Measurements from ENCODE around the gene TFAP2B.

Gene TFAP2B

DNA sequence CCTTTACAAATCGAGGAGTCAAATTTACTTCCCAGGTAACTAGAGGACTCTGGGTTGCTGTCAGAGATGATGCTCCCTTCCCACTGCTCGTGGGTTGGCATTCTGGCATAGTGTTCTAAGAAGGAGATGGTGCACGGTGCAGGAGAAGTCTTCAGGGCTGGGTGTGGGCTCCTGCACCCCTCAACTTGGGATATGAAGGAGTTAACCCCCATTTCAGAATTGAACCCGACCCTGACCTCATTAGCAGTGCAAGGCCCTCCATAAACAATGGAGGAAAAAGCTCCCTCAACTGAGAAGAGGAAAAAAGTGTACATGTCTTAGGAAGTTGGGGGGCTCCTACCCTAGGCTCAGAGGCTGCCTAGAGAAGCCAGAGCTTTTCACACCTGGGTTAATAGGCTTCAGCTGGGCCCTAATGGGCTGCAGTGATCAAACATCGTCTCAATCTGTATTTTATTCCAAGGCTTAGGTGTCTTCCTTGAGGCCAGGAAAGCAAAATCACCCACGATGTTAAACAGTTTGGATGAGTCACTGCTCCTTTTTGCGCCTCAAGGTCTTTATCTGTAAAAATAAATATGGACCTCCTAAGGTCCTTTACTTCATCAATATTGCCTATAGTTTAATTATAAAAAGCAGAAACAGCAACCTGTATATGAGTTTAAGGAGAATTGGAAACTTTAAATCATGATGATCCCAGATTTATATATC, 29.4 kb downstream of the TFAP2B start:
- Histone ChIP-seq H3K4me3 (ENCODE audit: insufficient read depth, low read length, poor library complexity, severe bottlenecking) (no peak overlapping the region), H3K79me2 (ENCODE audit: insufficient read depth, low read length) (no peaks in the 10 kb centered on the region), H3K9me3 (ENCODE audit: insufficient read depth, low read length) (no peaks in the 10 kb centered on the region), H3K9ac (ENCODE audit: low read length) (no peak overlapping the region), H3K36me3 (ENCODE audit: low read length) (no peaks in the 10 kb centered on the region), H3K4me2 (ENCODE audit: low read depth, low read length, poor library complexity, severe bottlenecking) (no peak overlapping the region), H3F3A (ENCODE audit: insufficient read depth) (no peaks in the 10 kb centered on the region), H2AFZ (ENCODE audit: low read depth, low read length, severe bottlenecking) (no peak overlapping the region), H4K20me1 (ENCODE audit: low read depth, low read length) (no peaks in the 10 kb centered on the region), H3K27ac (ENCODE audit: low read depth, low read length) (no peak overlapping the region), H3K9me2 (replicated peaks; ENCODE audit: insufficient read depth, low read length) (no peaks in the 10 kb centered on the region), H3K27me3 (ENCODE audit: low read length) (no peaks in the 10 kb centered on the region)
- TF ChIP-seq EZH2phosphoT487 (conservative IDR thresholded peaks at IDR 0.05; ENCODE audit: low read length) = no peak
- TF ChIP-seq, protein P1, sequence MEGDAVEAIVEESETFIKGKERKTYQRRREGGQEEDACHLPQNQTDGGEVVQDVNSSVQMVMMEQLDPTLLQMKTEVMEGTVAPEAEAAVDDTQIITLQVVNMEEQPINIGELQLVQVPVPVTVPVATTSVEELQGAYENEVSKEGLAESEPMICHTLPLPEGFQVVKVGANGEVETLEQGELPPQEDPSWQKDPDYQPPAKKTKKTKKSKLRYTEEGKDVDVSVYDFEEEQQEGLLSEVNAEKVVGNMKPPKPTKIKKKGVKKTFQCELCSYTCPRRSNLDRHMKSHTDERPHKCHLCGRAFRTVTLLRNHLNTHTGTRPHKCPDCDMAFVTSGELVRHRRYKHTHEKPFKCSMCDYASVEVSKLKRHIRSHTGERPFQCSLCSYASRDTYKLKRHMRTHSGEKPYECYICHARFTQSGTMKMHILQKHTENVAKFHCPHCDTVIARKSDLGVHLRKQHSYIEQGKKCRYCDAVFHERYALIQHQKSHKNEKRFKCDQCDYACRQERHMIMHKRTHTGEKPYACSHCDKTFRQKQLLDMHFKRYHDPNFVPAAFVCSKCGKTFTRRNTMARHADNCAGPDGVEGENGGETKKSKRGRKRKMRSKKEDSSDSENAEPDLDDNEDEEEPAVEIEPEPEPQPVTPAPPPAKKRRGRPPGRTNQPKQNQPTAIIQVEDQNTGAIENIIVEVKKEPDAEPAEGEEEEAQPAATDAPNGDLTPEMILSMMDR (IDR thresholded peaks at IDR 0.05; ENCODE audit: insufficient read depth, low read length, poor library complexity, severe bottlenecking) = no peak

DNA sequence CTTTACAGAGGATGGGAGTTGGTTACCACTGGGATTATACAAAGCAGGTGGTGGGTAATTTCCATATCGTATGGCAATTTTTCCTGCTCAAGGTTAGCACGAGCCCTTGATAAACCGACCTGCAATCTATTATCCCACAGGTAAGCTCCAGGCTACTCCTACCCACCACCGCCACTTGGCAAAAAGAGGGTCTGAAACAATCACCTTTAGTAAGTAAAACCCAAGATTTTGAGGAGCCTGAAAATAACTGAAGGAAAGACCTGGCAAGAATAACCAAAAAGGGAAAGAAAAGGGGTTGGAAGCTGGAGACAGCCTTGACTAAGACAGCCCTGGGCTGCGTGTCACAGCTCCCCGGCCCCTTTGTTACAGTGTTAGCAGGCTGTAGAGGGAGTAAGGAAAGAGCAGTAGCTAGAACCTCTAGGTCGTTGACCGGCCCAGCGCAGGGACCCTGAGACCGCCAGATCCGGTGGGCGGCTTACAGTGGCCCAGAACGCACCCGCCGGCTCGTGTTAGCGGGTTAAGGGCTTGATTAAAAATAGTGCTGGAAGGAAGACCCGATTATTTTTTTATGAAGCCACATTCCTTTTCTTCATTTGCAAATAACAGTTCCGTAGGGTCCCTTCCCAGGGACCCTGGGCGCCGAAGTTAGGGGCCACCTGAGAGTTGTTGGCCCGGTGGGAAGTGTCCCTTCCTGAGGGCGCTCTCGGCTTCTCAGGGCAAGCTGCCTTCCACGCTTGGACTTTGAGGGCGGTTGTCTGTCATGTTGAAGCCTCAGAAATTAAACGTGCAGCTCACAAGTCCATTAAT, 30.5 kb downstream of the TFAP2B start:
- no peaks in the 10 kb centered on the region for H3K9me3 ChIP-seq (ENCODE audit: insufficient read depth, low read length)
- no peak overlapping the region for H3K27ac ChIP-seq (ENCODE audit: low read depth, low read length)
- H3K4me3 ChIP-seq (ENCODE audit: insufficient read depth, low read length, poor library complexity, severe bottlenecking) = no peak overlapping the region

DNA sequence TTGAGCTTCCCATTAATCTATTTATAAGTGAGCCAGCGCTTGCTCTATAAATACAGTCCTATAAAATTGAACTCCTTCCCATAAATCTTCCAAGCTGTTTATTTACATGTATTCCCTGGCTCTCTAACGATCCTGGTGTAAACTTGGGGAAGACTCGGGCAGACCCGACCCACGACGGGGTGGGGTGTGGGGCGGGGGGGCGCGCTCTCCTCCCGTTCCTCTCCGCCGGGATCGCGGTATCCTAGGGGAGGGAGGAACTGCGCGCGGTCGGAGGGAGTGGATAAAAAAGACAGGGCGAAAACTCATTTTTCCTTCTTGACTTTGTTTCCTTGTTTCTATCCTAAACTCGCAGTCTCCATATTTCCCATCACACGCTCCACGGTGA, 31.1 kb downstream of the TFAP2B start:
- Histone ChIP-seq H3K9ac (ENCODE audit: low read length) (no peak overlapping the region), H3K27me3 (ENCODE audit: low read length) (no peaks in the 10 kb centered on the region), H3K27ac (ENCODE audit: low read depth, low read length) (no peak overlapping the region), H3K9me3 (ENCODE audit: insufficient read depth, low read length) (no peaks in the 10 kb centered on the region), H2AFZ (ENCODE audit: low read depth, low read length, severe bottlenecking) (no peak overlapping the region), H3K4me2 (ENCODE audit: low read depth, low read length, poor library complexity, severe bottlenecking) (no peak overlapping the region), H3K36me3 (ENCODE audit: low read length) (no peaks in the 10 kb centered on the region), H4K20me1 (ENCODE audit: low read depth, low read length) (no peaks in the 10 kb centered on the region), H3K9me2 (replicated peaks; ENCODE audit: insufficient read depth, low read length) (no peaks in the 10 kb centered on the region), H3K4me3 (ENCODE audit: insufficient read depth, low read length, poor library complexity, severe bottlenecking) (no peak overlapping the region), H3K79me2 (ENCODE audit: insufficient read depth, low read length) (no peaks in the 10 kb centered on the region), H3F3A (ENCODE audit: insufficient read depth) (no peaks in the 10 kb centered on the region)
- TF ChIP-seq EZH2phosphoT487 (conservative IDR thresholded peaks at IDR 0.05; ENCODE audit: low read length) = no peak
- TF ChIP-seq, protein P1 (IDR thresholded peaks at IDR 0.05; ENCODE audit: insufficient read depth, low read length, poor library complexity, severe bottlenecking) = no peak

More for the DNA sequence above, 30.5 kb downstream of the TFAP2B start:
- H3K4me2 ChIP-seq (ENCODE audit: low read depth, low read length, poor library complexity, severe bottlenecking) = no peak overlapping the region
- no peak overlapping the region for H2AFZ ChIP-seq (ENCODE audit: low read depth, low read length, severe bottlenecking)
- TF ChIP-seq EZH2phosphoT487 (conservative IDR thresholded peaks at IDR 0.05; ENCODE audit: low read length) = no peak
- H3K9ac ChIP-seq (ENCODE audit: low read length) = no peak overlapping the region
- H3K36me3 ChIP-seq (ENCODE audit: low read length) = no peaks in the 10 kb centered on the region
- H3F3A ChIP-seq (ENCODE audit: insufficient read depth) = no peaks in the 10 kb centered on the region
- H3K9me2 ChIP-seq (replicated peaks; ENCODE audit: insufficient read depth, low read length) = no peaks in the 10 kb centered on the region
- H3K27me3 ChIP-seq (ENCODE audit: low read length) = no peaks in the 10 kb centered on the region
- no peaks in the 10 kb centered on the region for H4K20me1 ChIP-seq (ENCODE audit: low read depth, low read length)
- no peaks in the 10 kb centered on the region for H3K79me2 ChIP-seq (ENCODE audit: insufficient read depth, low read length)
